Measurements from ENCODE around the gene PITX2.

Gene PITX2

DNA sequence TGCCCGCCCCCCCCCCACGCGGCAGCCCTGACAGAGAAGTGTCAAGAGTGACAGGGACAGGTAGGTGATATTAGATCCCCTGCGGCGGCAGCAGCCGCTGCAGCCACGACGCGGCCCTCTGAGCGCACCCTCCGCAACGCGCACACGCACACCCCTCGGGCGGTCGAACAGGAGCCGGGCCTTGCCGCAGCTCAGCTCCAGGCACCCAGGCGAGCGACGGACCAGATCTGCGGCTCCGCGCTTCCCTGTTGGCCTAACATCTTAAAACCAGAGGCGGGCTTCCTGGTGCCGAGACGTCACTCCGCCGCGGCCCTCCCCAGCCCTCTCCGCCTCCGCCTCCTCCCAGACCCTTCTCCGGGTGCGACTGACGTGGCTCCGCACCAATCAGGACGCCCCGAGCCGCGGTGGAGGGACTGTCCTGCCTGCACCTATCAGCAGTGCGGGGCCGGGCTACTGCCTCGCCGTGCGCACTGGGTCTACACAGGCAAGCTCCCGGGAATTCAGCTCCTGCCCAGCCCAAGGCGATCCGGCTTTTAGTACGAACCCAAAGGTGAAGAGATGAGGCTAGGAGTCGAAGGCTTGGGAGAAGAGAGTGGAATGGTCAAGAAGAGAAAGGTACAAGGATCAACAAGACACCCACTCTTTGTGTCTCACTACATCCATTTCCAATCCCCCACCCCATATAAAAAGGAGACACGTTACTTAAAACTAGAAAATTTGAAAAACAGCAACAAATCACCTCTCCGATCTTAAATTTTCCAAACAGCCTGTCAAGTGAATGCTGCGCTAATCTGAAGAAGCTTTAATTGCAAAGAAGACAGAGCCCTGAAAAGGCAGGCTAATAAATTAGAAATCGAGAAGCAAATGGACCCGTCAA, at the start of gene PITX2:
TSS of gene PITX2 (minus strand) at position 237 of the 877 bp plus-strand sequence. CDS start 617 bp downstream, outside the sequence.
- H2AFZ ChIP-seq (ENCODE audit: low read length): no peak within 1 kb of the TSS

GRCh38 chr4:110671679-110672078, 48.8 kb upstream of the PITX2 start:
- Histone ChIP-seq H3K4me3 (ENCODE audit: low read depth, low read length, poor library complexity, severe bottlenecking) (no peak overlapping the region), H3F3A (ENCODE audit: insufficient read depth, low read length) (no peaks in the 10 kb centered on the region), H4K20me1 (ENCODE audit: insufficient read depth, low read length) (no peaks in the 10 kb centered on the region), H3K9ac (ENCODE audit: low read length) (no peak overlapping the region), H3K4me2 (ENCODE audit: low read length) (no peak overlapping the region), H3K27me3 (ENCODE audit: insufficient read depth, low read length) (no peaks in the 10 kb centered on the region), H3K9me3 (ENCODE audit: low read length) (no peaks in the 10 kb centered on the region), H3K9me2 (ENCODE audit: low read depth, low read length) (no peaks in the 10 kb centered on the region), H2AFZ (ENCODE audit: low read length) (no peak overlapping the region), H3K4me1 (ENCODE audit: insufficient read depth, low read length, severe bottlenecking) (no peaks in the 10 kb centered on the region), H3K27ac (ENCODE audit: low read depth, low read length, poor library complexity, severe bottlenecking) (no peak overlapping the region), H3K36me3 (ENCODE audit: insufficient read depth, low read length) (no peaks in the 10 kb centered on the region), H3K79me2 (ENCODE audit: insufficient read depth, low read length) (no peaks in the 10 kb centered on the region)
- no peak for TF ChIP-seq CTCF (IDR thresholded peaks at IDR 0.05; ENCODE audit: low read length)

More for the DNA sequence above, at the start of gene PITX2:
- no peaks in the 10 kb centered on the region for H3F3A ChIP-seq (ENCODE audit: insufficient read depth, low read length)
- H3K9me2 ChIP-seq (ENCODE audit: low read depth, low read length): no peaks in the 10 kb centered on the region
- H3K36me3 ChIP-seq (ENCODE audit: insufficient read depth, low read length): no peaks in the 10 kb centered on the region
- TF ChIP-seq EZH2 (IDR thresholded peaks at IDR 0.05; ENCODE audit: borderline replicate concordance, low read length) (no peak), CTCF (IDR thresholded peaks at IDR 0.05; ENCODE audit: low read length) (no peak)
- no peak within 1 kb of the TSS for H3K9ac ChIP-seq (ENCODE audit: low read length)
- H3K27ac ChIP-seq (ENCODE audit: low read depth, low read length, poor library complexity, severe bottlenecking): no peak within 1 kb of the TSS
- H3K27me3 ChIP-seq (ENCODE audit: insufficient read depth, low read length): 0 out of 2 replicates have a peak, but pooled peaks cover under 1% of the 10 kb centered on the region
- no peaks in the 10 kb centered on the region for H3K4me1 ChIP-seq (ENCODE audit: insufficient read depth, low read length, severe bottlenecking)
- H3K9me3 ChIP-seq (ENCODE audit: low read length): no peaks in the 10 kb centered on the region
- no peak within 1 kb of the TSS for H3K4me2 ChIP-seq (ENCODE audit: low read length)
- no peak within 1 kb of the TSS for H3K4me3 ChIP-seq (ENCODE audit: low read depth, low read length, poor library complexity, severe bottlenecking)
- H4K20me1 ChIP-seq (ENCODE audit: insufficient read depth, low read length): no peaks in the 10 kb centered on the region
- H3K79me2 ChIP-seq (ENCODE audit: insufficient read depth, low read length): no peaks in the 10 kb centered on the region

- H3K36me3 ChIP-seq (ENCODE audit: insufficient read depth, low read length): no peaks in the 10 kb centered on the region
- no peaks in the 10 kb centered on the region for H3F3A ChIP-seq (ENCODE audit: insufficient read depth, low read length)
- no peak overlapping the region for H3K9ac ChIP-seq (ENCODE audit: low read length)
- no peaks in the 10 kb centered on the region for H3K9me2 ChIP-seq (ENCODE audit: low read depth, low read length)
- no peaks in the 10 kb centered on the region for H3K4me1 ChIP-seq (ENCODE audit: insufficient read depth, low read length, severe bottlenecking)
- H3K79me2 ChIP-seq (ENCODE audit: insufficient read depth, low read length): no peaks in the 10 kb centered on the region
- no peaks in the 10 kb centered on the region for H3K27me3 ChIP-seq (ENCODE audit: insufficient read depth, low read length)
- no peaks in the 10 kb centered on the region for H3K9me3 ChIP-seq (ENCODE audit: low read length)
- no peak for TF ChIP-seq EZH2 (IDR thresholded peaks at IDR 0.05; ENCODE audit: borderline replicate concordance, low read length)
- TF ChIP-seq CTCF (IDR thresholded peaks at IDR 0.05; ENCODE audit: low read length): no peak
- no peak overlapping the region for H3K4me3 ChIP-seq (ENCODE audit: low read depth, low read length, poor library complexity, severe bottlenecking)
- H3K4me2 ChIP-seq (ENCODE audit: low read length): no peak overlapping the region
- H3K27ac ChIP-seq (ENCODE audit: low read depth, low read length, poor library complexity, severe bottlenecking): no peak overlapping the region
- H2AFZ ChIP-seq (ENCODE audit: low read length): no peak overlapping the region
- no peaks in the 10 kb centered on the region for H4K20me1 ChIP-seq (ENCODE audit: insufficient read depth, low read length)
These were observed 46.8 kb upstream of the PITX2 start for GRCh38 chr4:110669663-110670062.

All from OCI-LY1 (cell line).